ENCODE data around the gene PTK6. TPM values are rescaled to one million over a fixed set of nuclear protein-coding genes. Genes with fewer than 3 reads are reported as not detected.
A peak's percentile ranks its signal among the peaks of the same experiment; 100 is the strongest.
"Not testable (repeated sequence)": the region's sequence is repeated elsewhere in the genome, so short reads cannot be mapped to it uniquely, and the experiment has no call there.

Gene PTK6
- total RNA-seq, 2 experiments from 2014 or later = 0.34 TPM; not detected in 1

GRCh38 chr20:63561624-63562396 is 24.6 kb upstream of the PTK6 start:
- ATAC-seq = no peak
- no peaks in the 10 kb centered on the region for H3K9me3 Mint-ChIP-seq (ENCODE audit: insufficient read depth)
- no peak for DNase-seq
- ChIA-PET CTCF (interaction anchor here (0.7 kb wide), 1 partner anchor 24 kb away, joined by 3 read pairs; the partner anchor contains the start of gene PTK6), POLR2A (no interaction called here)
- no peak overlapping the region for H3K27ac Mint-ChIP-seq
- peaks cover 3% of the 10 kb centered on the region for H3K4me1 Mint-ChIP-seq (ENCODE audit: low read depth)
- H3K36me3 Mint-ChIP-seq (ENCODE audit: low read depth) = peaks cover 41% of the 10 kb centered on the region
- no peak overlapping the region for H3K4me3 Mint-ChIP-seq
- no peaks in the 10 kb centered on the region for H3K27me3 Mint-ChIP-seq (ENCODE audit: low read depth)

GRCh38 chr20:63560856-63561609 is 23.9 kb upstream of the PTK6 start:
- POLR2A ChIA-PET = no interaction called here
- Mint-ChIP-seq H3K27ac (no peak overlapping the region), H3K4me3 (no peak overlapping the region), H3K36me3 (ENCODE audit: low read depth) (peaks cover 40% of the 10 kb centered on the region), H3K4me1 (ENCODE audit: low read depth) (peaks cover 3% of the 10 kb centered on the region), H3K9me3 (ENCODE audit: insufficient read depth) (no peaks in the 10 kb centered on the region), H3K27me3 (ENCODE audit: low read depth) (no peaks in the 10 kb centered on the region)
- DNase-seq = no peak
- no peak for ATAC-seq
- CTCF ChIA-PET = no interaction called here

GRCh38 chr20:63560333-63560805 is 23.2 kb upstream of the PTK6 start:
- CTCF ChIA-PET = no interaction called here

GRCh38 chr20:63559485-63560332 is 22.5 kb upstream of the PTK6 start:
- peaks cover 34% of the 10 kb centered on the region for H3K36me3 Mint-ChIP-seq (ENCODE audit: low read depth)
- H3K4me3 Mint-ChIP-seq; POLR2A ChIA-PET; H3K27me3 Mint-ChIP-seq (ENCODE audit: low read depth); CTCF ChIA-PET; DNase-seq; H3K27ac Mint-ChIP-seq; H3K9me3 Mint-ChIP-seq (ENCODE audit: insufficient read depth); H3K4me1 Mint-ChIP-seq (ENCODE audit: low read depth): not testable (repeated sequence)
- peak; percentile 24 for ATAC-seq

More at GRCh38 chr20:63560333-63560805, 23.2 kb upstream of the PTK6 start:
- peak overlapping the region; percentile 60 for H3K27ac Mint-ChIP-seq
- POLR2A ChIA-PET = no interaction called here
- no peak overlapping the region for H3K4me3 Mint-ChIP-seq
- no peak for DNase-seq
- H3K36me3 Mint-ChIP-seq (ENCODE audit: low read depth) = peaks cover 34% of the 10 kb centered on the region
- H3K9me3 Mint-ChIP-seq (ENCODE audit: insufficient read depth) = no peaks in the 10 kb centered on the region
- ATAC-seq = no peak
- peaks cover 3% of the 10 kb centered on the region for H3K4me1 Mint-ChIP-seq (ENCODE audit: low read depth)
- H3K27me3 Mint-ChIP-seq (ENCODE audit: low read depth) = no peaks in the 10 kb centered on the region

GRCh38 chr20:63558804-63559484 is 21.8 kb upstream of the PTK6 start:
- H3K27me3 Mint-ChIP-seq (ENCODE audit: low read depth) = no peaks in the 10 kb centered on the region
- no peaks in the 10 kb centered on the region for H3K9me3 Mint-ChIP-seq (ENCODE audit: insufficient read depth)
- ChIA-PET POLR2A (no interaction called here), CTCF (no interaction called here)
- H3K36me3 Mint-ChIP-seq (ENCODE audit: low read depth) = peaks cover 30% of the 10 kb centered on the region
- DNase-seq = no peak
- no peak overlapping the region for H3K27ac Mint-ChIP-seq
- peaks cover 6% of the 10 kb centered on the region for H3K4me1 Mint-ChIP-seq (ENCODE audit: low read depth)
- H3K4me3 Mint-ChIP-seq = no peak overlapping the region
- no peak for ATAC-seq

GRCh38 chr20:63557481-63557891 is 20.3 kb upstream of the PTK6 start:
- no peak for DNase-seq
- ATAC-seq = no peak
- Mint-ChIP-seq H3K36me3 (ENCODE audit: low read depth) (peaks cover 28% of the 10 kb centered on the region), H3K9me3 (ENCODE audit: insufficient read depth) (no peaks in the 10 kb centered on the region), H3K4me1 (ENCODE audit: low read depth) (peaks cover 15% of the 10 kb centered on the region), H3K4me3 (no peak overlapping the region), H3K27ac (no peak overlapping the region), H3K27me3 (ENCODE audit: low read depth) (no peaks in the 10 kb centered on the region)
- ChIA-PET CTCF (no interaction called here), POLR2A (interaction anchor here (1.6 kb wide), 1 partner anchor 16 kb away, joined by 4 read pairs; no protein-coding TSS in a partner anchor)

GRCh38 chr20:63556873-63557478 is 19.8 kb upstream of the PTK6 start:
- Mint-ChIP-seq H3K4me1 (ENCODE audit: low read depth) (peaks cover 20% of the 10 kb centered on the region), H3K27ac (no peak overlapping the region), H3K36me3 (ENCODE audit: low read depth) (peaks cover 27% of the 10 kb centered on the region), H3K9me3 (ENCODE audit: insufficient read depth) (no peaks in the 10 kb centered on the region), H3K4me3 (no peak overlapping the region), H3K27me3 (ENCODE audit: low read depth) (no peaks in the 10 kb centered on the region)
- ChIA-PET CTCF (no interaction called here), POLR2A (interaction anchor here (1.6 kb wide), 1 partner anchor 16 kb away, joined by 4 read pairs; no protein-coding TSS in a partner anchor)
- ATAC-seq = no peak
- no peak for DNase-seq

- POLR2A ChIA-PET = interaction anchor here (0.7 to 1.3 kb wide), 2 partner anchors 12 kb away, joined by 3 to 8 read pairs; no protein-coding TSS in a partner anchor
- DNase-seq (no peak), ATAC-seq (no peak)
- no peak overlapping the region for H3K27ac Mint-ChIP-seq
- H3K4me1 Mint-ChIP-seq (ENCODE audit: low read depth) = peaks cover 22% of the 10 kb centered on the region
- no peak overlapping the region for H3K4me3 Mint-ChIP-seq
- H3K27me3 Mint-ChIP-seq (ENCODE audit: low read depth) = peaks cover 5% of the 10 kb centered on the region
- peaks cover 19% of the 10 kb centered on the region for H3K36me3 Mint-ChIP-seq (ENCODE audit: low read depth)
- CTCF ChIA-PET = interaction anchor here (1.8 kb wide), 1 partner anchor 86 kb away, joined by 5 read pairs; no protein-coding TSS in a partner anchor
- no peaks in the 10 kb centered on the region for H3K9me3 Mint-ChIP-seq (ENCODE audit: insufficient read depth)
These were observed 18.6 kb upstream of the PTK6 start for GRCh38 chr20:63555661-63556381.

GRCh38 chr20:63554361-63555278 is 17.4 kb upstream of the PTK6 start:
- DNase-seq (no peak), ATAC-seq (no peak)
- Mint-ChIP-seq H3K36me3 (ENCODE audit: low read depth) (peaks cover 10% of the 10 kb centered on the region), H3K9me3 (ENCODE audit: insufficient read depth) (no peaks in the 10 kb centered on the region), H3K4me1 (ENCODE audit: low read depth) (peaks cover 22% of the 10 kb centered on the region), H3K4me3 (no peak overlapping the region), H3K27ac (no peak overlapping the region), H3K27me3 (ENCODE audit: low read depth) (peaks cover 8% of the 10 kb centered on the region)
- CTCF ChIA-PET = interaction anchor here (1.1 to 1.8 kb wide), 2 partner anchors 87 to 231 kb away, joined by 3 to 5 read pairs; no protein-coding TSS in a partner anchor
- POLR2A ChIA-PET = interaction anchor here (0.9 to 1.3 kb wide), 2 partner anchors 13 to 19 kb away, joined by 3 to 8 read pairs; partner anchors contain the start of gene HELZ2

Measured in activated CD8-positive, alpha-beta T cell treated with anti-CD3 and anti-CD28 coated beads, Interleukin-2, amount 10 ng/mL, durations not matched to agents 7 days and 5 days (primary cell).